Peyer's patch (tissue), 4 donors: ENCODE data around the gene SOCS1. TPM values are rescaled to one million over a fixed set of nuclear protein-coding genes. Genes with fewer than 3 reads are reported as not detected.
"Not testable (repeated sequence)": the region's sequence is repeated elsewhere in the genome, so short reads cannot be mapped to it uniquely, and the experiment has no call there.

Experiments used
- DNase-seq, 3 donors: peaks; one replicate each; pipeline ENCODE4 v3.0.0-alpha.2; 2017 to 2019
- H3K27ac ChIP-seq, 4 donors: fragments of 200-600 bp; sonication (generic); one replicate each; pipeline ENCODE4 v1.5.1; 2016 to 2019
- H3K27me3 ChIP-seq, 2 donors: fragments of 200-600 bp; sonication (generic); one replicate each; pipeline ENCODE4 v1.5.1; 2019
- H3K36me3 ChIP-seq, 3 donors: fragments of 200-600 bp; sonication (generic); one replicate each; pipeline ENCODE4 v1.5.1; 2016 to 2019
- H3K4me1 ChIP-seq, 4 donors: fragments of 200-600 bp; sonication (generic); one replicate each; pipeline ENCODE4 v1.5.1; 2016 to 2019
- H3K4me3 ChIP-seq, 4 donors: fragments of 200-600 bp; sonication (generic); 1 replicate in 3 of 4; 2 replicates in 1 of 4; pipeline ENCODE4 v1.5.1; 2016 to 2019; ENCODE audit warnings: mild to moderate bottlenecking in 1 of 4
- H3K9me3 ChIP-seq, 4 donors: fragments of 200-600 bp; sonication (generic); one replicate each; pipeline ENCODE4 v1.5.1; 2016 to 2019; ENCODE audit warnings: mild to moderate bottlenecking in 1 of 4
- POLR2A ChIP-seq, 2 donors: fragments of 450-650 bp; IDR thresholded peaks; one replicate each; pipeline ENCODE4 v1.5.1; 2017; ENCODE audit warnings: antibody characterized with exemption in 2 of 2, mild to moderate bottlenecking in 2 of 2, moderate library complexity in 2 of 2
- total RNA-seq, 4 donors: library from RNA; depleted of rRNA; stranded (reverse); fragments of >200 nt; gene quantifications; one replicate each; pipeline ENCODE4 v1.1.0, GENCODE V29; 2016
- TF ChIP-seq, protein P1 (sequence below), 6 experiments: fragments of 450-650 bp in 4 of 6; fragments of 200-600 bp in 2 of 6; sonication (generic) in 1 of 6; IDR thresholded peaks; one replicate each; pipeline ENCODE4 v1.5.1; 2017 to 2019; ENCODE audit warnings: antibody characterized with exemption in 6 of 6, mild to moderate bottlenecking in 3 of 6, moderate library complexity in 1 of 6

SOCS1 gene
- total RNA-seq, 4 donors from 2014 or later = 8.7 to 19.0 (median 15.3) TPM

DNA sequence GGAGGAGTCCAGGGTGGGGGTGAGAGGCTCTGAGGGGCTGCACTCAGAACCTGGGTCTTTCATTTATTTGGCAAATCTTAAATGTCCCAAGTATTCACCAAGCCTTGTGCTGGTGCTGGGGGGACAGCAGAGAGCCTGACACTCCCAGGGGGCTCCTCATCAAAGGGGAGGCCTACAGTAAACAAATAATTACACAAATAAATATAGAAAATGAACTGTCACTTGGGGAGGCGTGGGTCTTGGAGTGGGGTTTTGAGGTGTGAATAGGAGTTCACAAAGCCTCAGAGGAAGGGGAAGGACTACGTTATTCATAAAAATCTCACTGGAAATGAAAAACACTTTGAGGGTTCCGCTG, 40.3 kb upstream of the SOCS1 start:
- H3K27me3 ChIP-seq = no peaks in the 10 kb centered on the region
- H3K27ac ChIP-seq = peak overlapping the region in 1 of 4 donors; percentile 77
- TF ChIP-seq POLR2A (IDR thresholded peaks at IDR 0.05) = no peak
- TF ChIP-seq, protein P1, sequence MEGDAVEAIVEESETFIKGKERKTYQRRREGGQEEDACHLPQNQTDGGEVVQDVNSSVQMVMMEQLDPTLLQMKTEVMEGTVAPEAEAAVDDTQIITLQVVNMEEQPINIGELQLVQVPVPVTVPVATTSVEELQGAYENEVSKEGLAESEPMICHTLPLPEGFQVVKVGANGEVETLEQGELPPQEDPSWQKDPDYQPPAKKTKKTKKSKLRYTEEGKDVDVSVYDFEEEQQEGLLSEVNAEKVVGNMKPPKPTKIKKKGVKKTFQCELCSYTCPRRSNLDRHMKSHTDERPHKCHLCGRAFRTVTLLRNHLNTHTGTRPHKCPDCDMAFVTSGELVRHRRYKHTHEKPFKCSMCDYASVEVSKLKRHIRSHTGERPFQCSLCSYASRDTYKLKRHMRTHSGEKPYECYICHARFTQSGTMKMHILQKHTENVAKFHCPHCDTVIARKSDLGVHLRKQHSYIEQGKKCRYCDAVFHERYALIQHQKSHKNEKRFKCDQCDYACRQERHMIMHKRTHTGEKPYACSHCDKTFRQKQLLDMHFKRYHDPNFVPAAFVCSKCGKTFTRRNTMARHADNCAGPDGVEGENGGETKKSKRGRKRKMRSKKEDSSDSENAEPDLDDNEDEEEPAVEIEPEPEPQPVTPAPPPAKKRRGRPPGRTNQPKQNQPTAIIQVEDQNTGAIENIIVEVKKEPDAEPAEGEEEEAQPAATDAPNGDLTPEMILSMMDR (IDR thresholded peaks at IDR 0.05) = no peak

GRCh38 chr16:11295672-11296071, 39.7 kb upstream of the SOCS1 start:
- H3K36me3 ChIP-seq = no peaks in the 10 kb centered on the region
- no peaks in the 10 kb centered on the region for H3K27me3 ChIP-seq
- peaks cover 4 to 21% (median 15%) of the 10 kb centered on the region in 4 donors for H3K4me1 ChIP-seq
- H3K4me3 ChIP-seq = no peak overlapping the region
- H3K9me3 ChIP-seq = no peaks in the 10 kb centered on the region
- DNase-seq = no peak
- TF ChIP-seq, protein P1 (IDR thresholded peaks at IDR 0.05) = no peak
- no peak for TF ChIP-seq POLR2A (IDR thresholded peaks at IDR 0.05)
- H3K27ac ChIP-seq = no peak overlapping the region

More for the DNA sequence above, 40.3 kb upstream of the SOCS1 start:
- H3K9me3 ChIP-seq = no peaks in the 10 kb centered on the region
- no peaks in the 10 kb centered on the region for H3K36me3 ChIP-seq
- no peak overlapping the region for H3K4me3 ChIP-seq
- no peak for DNase-seq
- peaks cover 4 to 21% (median 15%) of the 10 kb centered on the region in 4 donors for H3K4me1 ChIP-seq

- TF ChIP-seq POLR2A (IDR thresholded peaks at IDR 0.05) = no peak
- TF ChIP-seq, protein P1 (IDR thresholded peaks at IDR 0.05) = no peak
- peaks cover 0 to 6% (median 4%) of the 10 kb centered on the region in 4 donors for H3K4me1 ChIP-seq
- no peak overlapping the region for H3K4me3 ChIP-seq
- no peaks in the 10 kb centered on the region for H3K9me3 ChIP-seq
- H3K27me3 ChIP-seq = no peaks in the 10 kb centered on the region
- no peak for DNase-seq
- H3K27ac ChIP-seq = no peak overlapping the region
- H3K36me3 ChIP-seq = no peaks in the 10 kb centered on the region
Measured at GRCh38 chr16:11292076-11292748, 36.2 kb upstream of the SOCS1 start.

- Histone ChIP-seq H3K27ac (no peak overlapping the region), H3K27me3 (no peaks in the 10 kb centered on the region), H3K36me3 (no peaks in the 10 kb centered on the region), H3K4me1 (no peaks in the 10 kb centered on the region), H3K4me3 (no peak overlapping the region), H3K9me3 (no peaks in the 10 kb centered on the region)
- no peak for TF ChIP-seq POLR2A (IDR thresholded peaks at IDR 0.05)
- TF ChIP-seq, protein P1 (IDR thresholded peaks at IDR 0.05) = no peak
- DNase-seq = no peak
Measured at GRCh38 chr16:11291091-11291703, 35.2 kb upstream of the SOCS1 start.

DNA sequence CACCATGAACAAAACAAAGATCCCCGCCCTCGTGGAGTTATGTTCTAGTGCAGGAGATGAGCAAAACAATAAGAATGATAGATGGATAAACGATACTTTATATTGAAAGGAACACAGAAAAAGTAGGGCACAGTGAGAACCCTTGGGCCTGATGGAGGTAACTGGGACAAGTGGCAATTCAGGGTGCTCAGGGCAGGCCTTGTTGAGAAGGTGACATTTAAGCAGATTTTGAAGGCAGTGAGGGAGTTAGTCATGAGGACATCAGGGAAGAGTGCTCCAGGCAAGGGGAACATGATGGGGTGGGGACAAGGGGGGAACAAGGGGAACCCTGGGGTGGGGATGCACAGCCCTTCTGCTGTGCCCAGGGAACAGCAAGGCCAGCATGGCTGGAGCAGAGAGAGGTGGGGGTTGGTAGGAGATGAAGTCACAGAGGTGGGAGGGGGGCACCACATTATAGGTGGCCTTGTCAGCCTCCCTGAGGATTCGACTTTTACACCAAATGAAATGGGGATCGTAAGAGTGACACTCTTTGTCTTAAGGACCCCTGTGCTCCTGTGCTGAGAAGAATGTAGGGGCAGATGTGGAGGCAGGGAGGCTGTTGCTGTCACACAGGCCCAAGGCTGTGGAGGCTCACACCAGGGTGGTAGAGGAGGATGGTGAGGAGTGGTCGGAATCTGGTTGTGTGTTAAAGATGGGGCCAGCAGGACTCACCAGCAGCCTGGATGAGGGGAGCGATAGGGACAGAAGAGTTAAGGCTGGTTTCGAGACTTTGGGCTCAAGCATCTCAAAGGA, 34.3 kb upstream of the SOCS1 start:
- Histone ChIP-seq H3K9me3 (no peaks in the 10 kb centered on the region), H3K4me1 (no peaks in the 10 kb centered on the region), H3K27me3 (no peaks in the 10 kb centered on the region), H3K27ac (no peak overlapping the region), H3K4me3 (no peak overlapping the region), H3K36me3 (no peaks in the 10 kb centered on the region)
- DNase-seq = no peak
- TF ChIP-seq, protein P1 (IDR thresholded peaks at IDR 0.05) = no peak
- no peak for TF ChIP-seq POLR2A (IDR thresholded peaks at IDR 0.05)

DNA sequence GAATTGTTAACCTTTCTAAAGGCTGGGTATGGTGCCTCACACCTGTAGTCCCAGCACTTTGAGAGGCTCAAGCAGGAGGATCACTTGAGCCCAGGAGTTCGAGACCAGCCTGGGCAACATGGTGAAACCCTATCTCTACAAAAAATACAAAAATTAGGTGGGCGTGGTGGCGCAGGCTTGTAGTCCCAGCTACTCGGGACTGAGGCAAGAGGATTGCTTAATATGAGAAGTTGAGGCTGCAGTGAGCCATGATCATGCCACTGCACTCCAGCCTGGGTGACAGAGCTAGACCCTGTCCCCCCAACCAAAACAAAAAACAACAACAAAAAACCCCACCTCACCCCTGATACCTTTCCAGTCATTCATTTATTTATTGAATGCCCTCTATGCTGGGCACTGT, 33.7 kb upstream of the SOCS1 start:
- not testable (repeated sequence) for H3K9me3 ChIP-seq, H3K4me1 ChIP-seq, H3K4me3 ChIP-seq, H3K36me3 ChIP-seq, H3K27ac ChIP-seq, H3K27me3 ChIP-seq, DNase-seq
